KBM-7 (cell line): ENCODE measurements around the gene AGTRAP.

Experiments
- DNase-seq: peaks from one replicate; pipeline ENCODE4 v3.0.0-alpha.2; 2015
- in situ Hi-C: fragments of 300-500 bp; cut with MboI; formaldehyde crosslinking; loops from 2 replicates; pipeline ENCODE4 v1.14.3; 2020; ENCODE audit warnings: low sequenced_read_pairs, low pct_unique_long_range_greater_than_20kb, mixed read lengths

Gene AGTRAP

GRCh38 chr1:11790101-11790879 lies 54.4 kb downstream of the AGTRAP start:
- no peak for DNase-seq
- in situ Hi-C loops: no loop called here

- no peak for DNase-seq
- in situ Hi-C loops: no loop called here
Observed at GRCh38 chr1:11790880-11791715, 55.2 kb downstream of the AGTRAP start.

DNA sequence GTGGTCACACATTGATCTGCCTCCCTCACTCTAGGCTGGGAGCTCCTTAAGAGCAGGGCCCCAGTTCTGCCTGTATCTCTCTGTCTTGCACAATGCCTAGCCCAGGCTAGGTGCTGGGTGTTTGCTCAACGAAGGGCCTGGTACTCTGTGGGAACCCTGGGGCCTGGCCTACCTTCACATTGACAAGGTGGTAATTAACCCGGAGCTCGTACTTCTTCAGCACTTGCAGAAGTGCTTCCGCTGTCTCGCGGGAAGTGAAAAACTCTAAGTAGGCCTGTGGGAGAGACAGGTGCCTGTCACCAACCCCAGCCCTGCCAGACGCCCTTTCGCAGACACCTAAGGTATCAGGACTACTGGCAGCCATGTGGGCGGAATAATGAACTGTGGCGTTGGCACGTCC lies 56.2 kb downstream of the AGTRAP start:
- in situ Hi-C loops: no loop called here

DNA sequence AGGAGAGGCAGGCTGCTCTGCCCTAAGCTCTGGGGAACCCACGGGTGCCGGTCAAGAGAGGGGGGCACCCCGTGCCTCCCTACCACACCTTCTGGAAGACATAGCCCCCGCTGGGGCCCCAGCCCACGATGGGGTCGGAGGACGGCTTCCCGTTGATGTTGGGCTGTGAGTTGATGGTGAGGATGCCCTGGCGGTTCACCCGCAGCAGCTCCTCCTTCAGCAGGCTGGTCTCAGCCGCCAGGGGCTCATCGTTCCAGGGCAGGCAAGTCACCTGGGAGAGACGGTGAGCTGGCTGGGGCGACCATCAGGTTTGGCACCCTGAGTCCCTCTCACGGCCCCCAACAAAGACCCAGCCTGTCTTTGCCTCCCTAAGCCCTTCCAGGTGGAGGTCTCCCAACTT lies 57.9 kb downstream of the AGTRAP start:
- DNase-seq: no peak
- in situ Hi-C loops: no loop called here

More for the DNA sequence above, 56.2 kb downstream of the AGTRAP start:
- no peak for DNase-seq

GRCh38 chr1:11794446-11795237 lies 58.7 kb downstream of the AGTRAP start:
- DNase-seq: no peak
- in situ Hi-C loops: no loop called here

- DNase-seq: no peak
- in situ Hi-C loops: no loop called here
Observed at GRCh38 chr1:11795238-11795890, 59.4 kb downstream of the AGTRAP start.

GRCh38 chr1:11796036-11796828 lies 60.3 kb downstream of the AGTRAP start:
- in situ Hi-C loops: no loop called here
- DNase-seq: no peak

DNA sequence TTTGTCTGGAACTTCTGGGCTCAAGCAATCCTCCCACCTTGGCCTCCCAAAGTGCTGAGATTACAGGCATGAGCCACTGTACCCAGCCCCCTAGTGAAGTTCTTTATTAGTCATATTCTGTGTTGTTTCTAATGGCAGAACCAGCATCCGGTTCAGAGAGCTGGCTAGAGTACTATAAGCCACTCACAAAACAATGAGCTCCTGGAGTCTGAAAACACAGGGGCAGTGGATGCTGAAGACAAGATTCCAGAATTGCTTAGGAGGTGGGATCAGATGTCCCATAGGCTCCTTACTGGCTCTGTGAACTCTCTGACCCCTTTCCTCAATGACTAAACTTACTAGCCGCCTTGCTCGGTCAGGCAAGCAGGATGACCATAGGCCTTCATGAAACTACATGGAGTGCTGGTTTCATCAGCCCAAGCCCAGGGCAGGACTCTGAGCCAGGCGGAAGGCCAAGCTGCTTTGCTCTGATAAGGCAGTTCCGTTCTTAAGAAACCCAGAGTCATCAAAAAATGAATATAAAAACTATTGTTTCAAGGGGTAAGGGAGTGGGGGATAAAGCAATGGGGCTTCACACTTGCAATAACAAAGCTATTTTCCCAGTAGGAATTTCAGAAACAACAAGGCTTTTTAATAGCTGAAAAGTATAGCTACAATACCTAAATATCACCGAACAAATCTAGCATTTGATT lies 61.7 kb downstream of the AGTRAP start:
- in situ Hi-C loops: no loop called here
- no peak for DNase-seq

GRCh38 chr1:11799099-11799498 lies 63.2 kb downstream of the AGTRAP start:
- DNase-seq: no peak
- in situ Hi-C loops: no loop called here

GRCh38 chr1:11799896-11800295 lies 64.0 kb downstream of the AGTRAP start:
- DNase-seq: no peak
- in situ Hi-C loops: no loop called here

- in situ Hi-C loops: no loop called here
- DNase-seq: no peak
Observed at GRCh38 chr1:11800391-11800755, 64.4 kb downstream of the AGTRAP start.
